ENCODE results near the gene PRR19. TPM values are rescaled to one million over a fixed set of nuclear protein-coding genes. Genes with fewer than 3 reads are reported as not detected.

The PRR19 gene
- total RNA-seq, 1 experiment from 2014 or later = 0.93 TPM

DNA sequence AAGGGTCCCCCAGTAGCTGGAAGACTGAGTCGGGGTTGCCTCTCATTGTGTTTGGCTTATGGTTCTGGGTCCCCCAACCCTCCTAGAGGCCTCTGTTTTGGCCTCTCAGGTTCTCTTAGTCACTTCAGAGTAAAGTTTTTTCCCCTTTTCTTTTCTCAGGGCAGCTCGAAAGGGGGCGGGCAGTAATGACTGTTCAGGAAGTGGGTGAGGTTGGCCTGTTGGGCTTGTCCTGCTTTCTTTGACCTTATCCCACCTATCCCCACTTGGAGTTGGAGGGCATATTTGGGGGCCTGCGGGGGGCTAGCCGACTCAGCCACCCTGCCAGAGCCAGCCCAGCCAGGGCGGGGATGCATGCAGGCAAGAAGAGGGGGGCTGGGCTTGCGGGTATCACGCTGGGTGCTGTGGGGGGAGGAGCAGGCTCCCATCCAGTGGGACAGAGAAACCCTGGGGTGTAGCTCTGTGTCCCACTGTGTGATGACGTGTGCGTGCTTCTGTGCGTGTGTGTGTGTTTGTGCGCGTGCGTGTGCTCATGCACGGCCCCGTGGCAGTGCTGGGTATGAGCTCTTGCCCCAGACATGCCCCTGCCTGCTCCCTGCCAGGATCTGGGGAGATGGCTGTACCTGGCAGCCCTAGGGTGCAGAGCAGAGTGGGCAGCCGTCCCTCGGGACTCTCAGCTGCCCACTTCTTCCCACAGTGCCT, 31.4 kb upstream of the PRR19 start:
- Histone ChIP-seq H3K27ac (ENCODE audit: low read depth, low read length) (peak overlapping the region; percentile 90), H3K36me3 (ENCODE audit: control insufficient read depth in 1 of 2, insufficient read depth in 2 of 2, low read length in 2 of 2) (peaks cover 3 to 5% of the 10 kb centered on the region in 2 experiments; a peak in 2 of 4 replicates), H4K20me1 (ENCODE audit: insufficient read depth) (no peaks in the 10 kb centered on the region), H3K4me2 (ENCODE audit: low read length) (peak overlapping the region; percentile 93), H3K9me2 (ENCODE audit: insufficient read depth) (no peaks in the 10 kb centered on the region), H3K79me2 (ENCODE audit: insufficient read depth, low read length) (peaks cover 16% of the 10 kb centered on the region), H2AFZ (ENCODE audit: low read depth, low read length, poor library complexity, severe bottlenecking) (no peak overlapping the region), H3K9me3 (ENCODE audit: control insufficient read depth in 1 of 2, insufficient read depth in 1 of 2, low read depth in 1 of 2, low read length in 2 of 2) (no peaks in the 10 kb centered on the region), H3K27me3 (ENCODE audit: insufficient read depth, low read length) (no peaks in the 10 kb centered on the region), H3K4me3 (replicated peaks in 1 of 2; ENCODE audit: low read depth in 1 of 2, low read length in 2 of 2) (peak overlapping the region; percentile 74 to 80), H3K9ac (ENCODE audit: low read length) (peak overlapping the region; percentile 73), H3K4me1 (ENCODE audit: control insufficient read depth in 1 of 2, insufficient read depth in 2 of 2, low read length in 2 of 2) (peaks cover 23 to 32% of the 10 kb centered on the region in 2 experiments)
- ATAC-seq = no peak
- no peak for DNase-seq (ENCODE audit: low read depth, low spot score)
- TF ChIP-seq, protein P1, sequence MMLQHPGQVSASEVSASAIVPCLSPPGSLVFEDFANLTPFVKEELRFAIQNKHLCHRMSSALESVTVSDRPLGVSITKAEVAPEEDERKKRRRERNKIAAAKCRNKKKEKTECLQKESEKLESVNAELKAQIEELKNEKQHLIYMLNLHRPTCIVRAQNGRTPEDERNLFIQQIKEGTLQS (IDR thresholded peaks at IDR 0.05) = no peak
- no peak for TF ChIP-seq SRF (IDR thresholded peaks at IDR 0.05; ENCODE audit: low read depth)
- intact Hi-C loops (cut with micrococcal nuclease) = no loop called here
- ChIA-PET RAD21 (ENCODE audit: low non-redundant PET in 1 of 2, low total read pairs in 2 of 2, uncharacterized antibody in 2 of 2, unreplicated experiment in 2 of 2) (interaction anchor here in 1 of 2 experiments (0.8 kb wide), 1 partner anchor 24 kb away, joined by 3 read pairs; no protein-coding TSS in a partner anchor), POLR2A (interaction anchor here (0.9 to 1.6 kb wide), 3 partner anchors 9 to 22 kb away, joined by 3 to 4 read pairs (median 3); no protein-coding TSS in a partner anchor), CTCF (interaction anchor here (0.6 to 2.1 kb wide), 3 partner anchors 9 to 52 kb away, joined by 3 to 22 read pairs (median 4); no protein-coding TSS in a partner anchor)
- TSS peak; percentile 32 for BruUV-seq (replicated peaks)

DNA sequence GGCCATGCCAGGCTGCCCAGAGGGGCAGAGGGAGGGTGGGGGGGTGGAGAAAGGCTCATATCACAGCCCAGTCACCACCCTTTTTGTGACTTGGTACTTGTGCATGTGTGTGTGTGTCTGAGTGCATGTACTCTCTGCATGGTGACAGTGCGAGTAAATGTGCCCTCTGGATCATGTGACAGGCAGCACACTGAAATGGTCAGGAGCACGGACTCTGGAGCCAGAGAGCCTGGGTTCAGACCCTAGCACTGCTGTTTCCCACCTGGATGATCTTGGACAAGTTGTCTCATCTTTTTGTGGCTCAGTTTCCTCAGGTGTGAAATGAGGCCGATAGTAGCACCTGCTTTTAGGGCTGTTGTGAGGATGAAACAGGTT, 30.9 kb upstream of the PRR19 start:
- intact Hi-C loops (cut with micrococcal nuclease) = no loop called here
- POLR2A ChIA-PET = interaction anchor here (1.0 kb wide), 1 partner anchor 22 kb away, joined by 3 read pairs; no protein-coding TSS in a partner anchor
- peaks cover 16% of the 10 kb centered on the region for H3K79me2 ChIP-seq (ENCODE audit: insufficient read depth, low read length)
- DNase-seq (ENCODE audit: low read depth, low spot score) = no peak
- H3K27me3 ChIP-seq (ENCODE audit: insufficient read depth, low read length) = no peaks in the 10 kb centered on the region
- TF ChIP-seq ZNF274 (IDR thresholded peaks at IDR 0.05; ENCODE audit: low read depth, low read length) (no peak), ZFX (IDR thresholded peaks at IDR 0.05) (no peak), RAD21 (IDR thresholded peaks at IDR 0.05; ENCODE audit: low read depth) (no peak)
- no peaks in the 10 kb centered on the region for H4K20me1 ChIP-seq (ENCODE audit: insufficient read depth)
- no peak for ATAC-seq
- peak overlapping the region; percentile 93 for H3K4me2 ChIP-seq (ENCODE audit: low read length)
- peaks cover 23 to 32% of the 10 kb centered on the region in 2 experiments for H3K4me1 ChIP-seq (ENCODE audit: control insufficient read depth in 1 of 2, insufficient read depth in 2 of 2, low read length in 2 of 2)
- BruUV-seq (replicated peaks) = no TSS peak
- H3K36me3 ChIP-seq (ENCODE audit: control insufficient read depth in 1 of 2, insufficient read depth in 2 of 2, low read length in 2 of 2) = peaks cover 3 to 5% of the 10 kb centered on the region in 2 experiments; a peak in 2 of 4 replicates
- H3K9me3 ChIP-seq (ENCODE audit: control insufficient read depth in 1 of 2, insufficient read depth in 1 of 2, low read depth in 1 of 2, low read length in 2 of 2) = no peaks in the 10 kb centered on the region
- H3K27ac ChIP-seq (ENCODE audit: low read depth, low read length) = peak overlapping the region; percentile 90
- RAD21 ChIA-PET (ENCODE audit: low non-redundant PET in 1 of 2, low total read pairs in 2 of 2, uncharacterized antibody in 2 of 2, unreplicated experiment in 2 of 2) = no interaction called here
- peak overlapping the region; percentile 73 for H3K9ac ChIP-seq (ENCODE audit: low read length)
- CTCF ChIA-PET = interaction anchor here (0.6 to 2.1 kb wide), 3 partner anchors 8 to 53 kb away, joined by 3 to 22 read pairs (median 4); no protein-coding TSS in a partner anchor
- no peak overlapping the region for H2AFZ ChIP-seq (ENCODE audit: low read depth, low read length, poor library complexity, severe bottlenecking)
- peak overlapping the region in 1 of 2 experiments; percentile 74; a peak in 2 of 4 replicates for H3K4me3 ChIP-seq (replicated peaks in 1 of 2; ENCODE audit: low read depth in 1 of 2, low read length in 2 of 2)
- no peaks in the 10 kb centered on the region for H3K9me2 ChIP-seq (ENCODE audit: insufficient read depth)

Data from HCT116 (cell line).